ENCODE data around the gene MYH7B.

MYH7B gene

DNA sequence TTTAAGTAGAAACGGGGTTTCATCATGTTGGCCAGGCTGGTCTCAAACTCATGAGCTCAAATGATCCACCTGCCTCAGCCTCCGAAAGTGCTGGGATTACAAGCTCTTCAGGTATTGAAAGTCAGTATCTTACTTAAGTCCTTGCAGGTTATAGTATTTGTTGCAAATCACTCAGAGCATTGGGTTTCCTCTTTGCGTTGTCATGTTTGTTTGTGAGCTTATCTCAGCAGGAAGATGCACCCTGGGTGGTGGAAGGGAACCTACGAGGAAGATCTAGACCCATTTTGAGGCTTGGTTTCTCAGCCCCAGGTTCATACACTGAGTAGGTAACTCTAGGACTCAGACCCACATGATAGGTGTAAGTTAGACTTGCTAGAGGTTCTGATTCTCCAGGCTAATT is 18.6 kb downstream of the MYH7B start:
- no peak for DNase-seq (ENCODE audit: low read depth in 3 of 3, low spot score in 1 of 3)

DNA sequence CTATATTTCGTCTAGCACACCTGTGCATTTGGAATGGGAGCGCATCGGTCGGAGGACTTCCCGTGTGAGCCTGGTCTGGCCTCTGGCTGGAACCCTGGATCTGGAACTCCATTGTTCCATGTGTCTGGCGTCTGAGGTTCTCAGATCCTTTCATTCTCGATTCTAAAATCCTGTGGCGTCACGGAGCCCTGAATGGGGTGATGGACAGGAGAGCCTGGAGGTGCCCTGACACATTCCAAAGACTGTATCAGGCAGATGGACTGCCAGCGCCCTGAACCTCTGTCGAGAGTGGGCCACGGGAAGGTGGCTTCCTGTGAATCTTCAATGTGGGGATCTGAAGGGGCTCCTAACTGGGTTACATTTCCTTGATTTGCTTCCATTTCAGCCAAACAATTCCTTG is 20.6 kb downstream of the MYH7B start:
- no peak for DNase-seq (ENCODE audit: low read depth in 3 of 3, low spot score in 1 of 3)

DNA sequence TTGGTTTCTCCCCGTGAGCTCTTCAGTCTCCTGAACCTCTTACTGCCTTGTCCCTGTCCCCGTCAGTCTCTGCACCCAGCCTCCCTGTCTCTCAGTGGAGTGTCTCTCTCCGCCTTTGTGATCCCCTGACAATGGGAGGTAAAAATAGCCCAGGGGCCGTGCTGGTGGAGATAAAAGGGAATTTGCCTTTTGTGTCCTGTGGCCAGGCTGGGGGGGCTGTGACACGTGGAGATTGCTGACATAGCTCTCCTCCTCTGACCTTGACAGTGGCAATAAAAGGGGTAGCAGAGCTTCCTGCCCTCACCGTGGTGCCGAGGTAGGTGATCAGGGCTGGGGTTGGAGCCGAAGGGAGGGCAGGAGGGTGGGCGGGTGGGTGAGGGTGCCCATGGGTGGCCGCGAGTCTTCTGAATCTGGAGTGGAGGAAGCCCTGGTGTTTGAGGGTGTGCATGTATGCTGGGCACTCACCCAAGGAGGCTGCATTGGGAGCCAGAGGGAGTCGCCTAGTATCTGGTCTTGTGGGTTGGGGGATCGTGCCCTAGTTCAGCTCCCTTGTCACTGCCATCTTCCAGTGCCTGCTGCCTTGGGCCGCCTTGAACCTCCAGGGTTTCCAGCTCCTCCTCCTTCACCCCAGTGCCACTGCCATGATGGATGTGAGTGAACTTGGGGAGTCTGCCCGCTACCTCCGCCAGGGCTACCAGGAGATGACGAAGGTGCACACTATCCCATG is 21.9 kb downstream of the MYH7B start:
- no peak for DNase-seq (ENCODE audit: low read depth in 3 of 3, low spot score in 1 of 3)

DNA sequence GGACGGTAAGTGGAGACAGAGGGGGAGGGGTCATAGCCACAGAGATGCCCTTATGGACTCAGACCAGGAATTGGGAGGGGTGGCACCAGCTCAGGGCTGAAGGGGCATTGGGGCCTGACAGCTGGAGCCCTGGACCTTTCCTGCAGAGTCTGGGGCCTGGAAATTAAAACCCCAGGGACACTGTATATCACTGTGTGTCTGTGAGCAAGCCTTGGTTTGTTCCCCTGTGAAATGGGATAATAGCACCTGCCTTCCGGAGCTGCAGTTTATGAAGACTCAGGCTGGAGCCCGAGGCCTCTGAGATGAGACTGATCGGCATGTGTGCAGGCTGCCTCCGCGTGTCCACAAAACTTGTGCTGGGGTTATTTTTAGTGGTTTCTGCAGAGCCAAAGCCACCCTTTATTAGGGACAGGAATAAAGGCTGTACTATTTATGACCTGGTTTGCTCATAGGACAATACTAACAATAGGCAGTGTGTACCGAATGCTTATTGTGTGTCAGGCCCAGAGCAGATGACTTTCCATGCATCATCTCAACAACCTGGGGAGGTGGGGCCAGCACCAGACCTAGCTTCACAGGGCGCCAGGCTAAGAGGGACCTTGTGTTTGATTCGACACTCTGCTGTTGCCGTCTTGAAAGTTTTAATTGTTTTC is 22.6 kb downstream of the MYH7B start:
- DNase-seq (ENCODE audit: low read depth in 3 of 3, low spot score in 1 of 3) = no peak

DNA sequence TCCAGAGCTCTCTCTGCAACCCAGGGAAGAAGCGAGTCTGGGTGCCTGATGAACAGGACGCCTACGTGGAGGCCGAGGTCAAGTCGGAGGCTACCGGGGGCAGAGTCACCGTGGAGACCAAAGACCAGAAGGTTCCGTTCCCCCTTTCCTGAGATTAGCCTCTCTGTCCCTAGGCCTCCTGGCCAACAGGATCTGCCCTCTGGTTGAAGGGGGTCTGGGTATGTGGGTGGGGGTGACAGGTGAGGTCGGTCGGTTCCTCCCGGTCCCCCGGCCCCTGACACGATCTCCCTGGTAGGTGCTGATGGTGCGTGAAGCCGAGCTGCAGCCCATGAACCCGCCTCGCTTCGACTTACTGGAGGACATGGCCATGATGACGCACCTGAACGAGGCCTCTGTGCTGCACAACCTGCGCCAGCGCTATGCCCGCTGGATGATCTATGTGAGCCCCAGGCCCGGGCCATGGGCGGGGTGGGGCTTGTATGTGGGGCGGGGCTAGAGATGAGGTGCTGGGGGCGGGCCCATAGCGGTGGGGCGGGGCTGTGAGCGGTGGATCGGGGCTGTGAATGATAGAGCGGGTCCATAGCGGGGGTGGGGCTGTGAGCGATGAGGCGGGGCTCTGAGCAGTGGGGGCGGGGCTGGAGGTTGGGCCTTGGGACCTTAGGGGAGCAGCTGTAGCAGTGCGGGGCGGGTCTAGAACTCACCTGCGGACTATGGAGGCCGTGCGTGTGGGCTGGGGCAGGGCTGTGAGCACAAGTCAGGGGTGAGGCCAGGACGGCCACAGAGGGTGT is 23.9 kb downstream of the MYH7B start:
- no peak for DNase-seq (ENCODE audit: low read depth in 3 of 3, low spot score in 1 of 3)

DNA sequence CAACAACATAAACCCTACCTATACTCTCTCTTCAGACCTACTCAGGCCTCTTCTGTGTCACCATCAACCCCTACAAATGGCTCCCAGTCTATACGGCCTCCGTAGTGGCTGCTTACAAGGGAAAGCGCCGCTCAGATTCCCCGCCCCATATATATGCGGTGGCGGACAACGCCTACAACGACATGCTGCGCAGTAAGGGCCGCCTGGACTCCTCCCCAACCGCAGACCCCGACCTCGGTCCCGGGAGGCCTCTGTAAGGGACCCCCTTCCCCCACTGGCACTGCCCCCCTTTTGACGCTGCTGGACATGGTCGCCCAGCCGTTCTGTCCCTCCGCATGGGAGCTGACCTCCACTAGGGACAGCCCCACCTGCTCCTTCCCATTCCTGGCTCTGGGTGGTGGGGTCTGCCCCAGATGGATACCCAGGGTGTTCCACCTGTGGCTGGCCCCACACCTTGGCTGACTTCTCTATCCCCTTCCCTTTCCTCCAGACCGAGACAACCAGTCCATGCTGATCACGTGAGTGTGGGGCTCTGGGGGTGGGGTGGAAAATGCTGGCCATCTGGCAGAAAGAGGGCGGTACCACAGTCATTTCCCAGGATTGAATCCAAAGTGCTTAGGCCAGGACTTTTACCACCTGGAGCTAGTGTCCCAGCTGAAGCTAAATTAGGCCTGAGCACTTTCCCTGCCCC is 25.0 kb downstream of the MYH7B start:
- DNase-seq (ENCODE audit: low read depth in 3 of 3, low spot score in 1 of 3) = no peak

DNA sequence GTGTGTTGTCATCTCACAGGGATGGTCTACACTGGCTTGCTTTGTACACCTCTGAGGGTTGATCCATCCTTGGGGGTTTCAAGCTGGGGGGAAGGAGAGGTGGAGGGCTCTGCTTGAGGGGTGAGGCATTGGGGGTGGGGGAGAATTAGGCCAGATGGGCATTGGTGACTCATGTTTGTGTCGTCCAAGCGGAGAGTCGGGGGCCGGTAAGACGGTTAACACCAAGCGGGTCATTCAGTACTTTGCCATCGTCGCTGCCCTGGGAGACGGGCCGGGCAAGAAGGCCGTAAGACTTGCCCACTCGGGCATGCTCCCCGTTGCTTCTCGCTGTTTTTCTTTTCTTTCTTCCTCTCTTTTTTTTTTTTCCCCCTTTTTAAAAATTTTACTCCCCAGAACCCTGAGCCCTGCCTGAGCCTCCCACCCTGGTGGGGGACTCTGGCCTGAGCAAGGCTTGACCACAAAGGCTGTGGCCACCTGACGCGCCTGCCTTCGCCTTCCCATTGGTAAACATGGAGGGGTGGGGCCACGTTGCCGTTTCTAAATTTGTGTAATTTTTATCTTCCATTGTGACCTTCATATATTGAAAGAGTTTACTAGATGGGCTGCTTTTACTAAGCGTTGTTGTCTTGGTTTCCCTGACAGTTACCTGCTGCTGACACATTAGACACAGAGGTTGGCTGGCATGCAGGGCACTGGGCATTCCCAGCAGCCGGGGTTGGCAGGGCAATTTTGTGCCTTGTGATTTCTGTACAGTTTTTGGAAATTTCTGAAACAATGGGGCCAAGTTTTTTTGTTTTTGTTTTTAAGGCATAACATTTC is 26.8 kb downstream of the MYH7B start:
- DNase-seq (ENCODE audit: low read depth in 3 of 3, low spot score in 1 of 3) = no peak

DNA sequence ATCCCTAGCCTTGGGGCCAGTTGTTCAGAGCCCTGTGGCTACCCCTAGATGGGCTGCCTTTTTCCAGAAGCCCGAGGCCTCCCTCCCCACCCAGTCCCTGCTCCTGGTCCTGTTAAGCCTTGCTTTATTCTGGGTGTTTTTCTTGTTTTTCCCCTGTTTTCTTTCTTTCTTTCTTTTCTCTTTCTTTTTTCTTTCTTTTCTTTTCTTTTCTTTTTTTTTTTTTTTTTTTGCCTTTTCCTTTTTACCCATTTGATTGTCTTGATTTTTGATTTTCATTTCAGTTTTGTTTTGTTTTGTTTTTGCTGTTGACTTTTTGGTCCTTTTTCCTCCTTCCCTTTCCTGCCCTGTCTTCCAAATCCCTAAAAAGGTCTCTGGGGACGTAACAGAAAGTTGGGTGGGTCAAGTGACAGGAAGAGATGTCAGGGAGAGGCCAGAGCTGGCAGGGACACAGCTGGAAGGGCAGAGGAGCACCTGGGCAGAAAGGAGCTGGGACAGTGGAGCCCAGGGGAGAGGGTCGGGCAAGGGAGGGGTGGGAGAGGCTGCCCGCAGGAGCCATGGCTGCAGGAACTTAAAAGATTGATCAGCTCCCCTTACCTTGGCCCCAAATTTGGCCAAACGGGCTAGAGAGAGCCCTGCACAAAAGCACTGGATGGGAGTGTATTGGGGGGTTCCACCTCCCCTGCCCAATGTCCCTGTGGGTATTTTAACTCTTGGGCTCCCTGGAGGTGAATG is 27.6 kb downstream of the MYH7B start:
- DNase-seq (ENCODE audit: low read depth in 3 of 3, low spot score in 1 of 3) = no peak

DNA sequence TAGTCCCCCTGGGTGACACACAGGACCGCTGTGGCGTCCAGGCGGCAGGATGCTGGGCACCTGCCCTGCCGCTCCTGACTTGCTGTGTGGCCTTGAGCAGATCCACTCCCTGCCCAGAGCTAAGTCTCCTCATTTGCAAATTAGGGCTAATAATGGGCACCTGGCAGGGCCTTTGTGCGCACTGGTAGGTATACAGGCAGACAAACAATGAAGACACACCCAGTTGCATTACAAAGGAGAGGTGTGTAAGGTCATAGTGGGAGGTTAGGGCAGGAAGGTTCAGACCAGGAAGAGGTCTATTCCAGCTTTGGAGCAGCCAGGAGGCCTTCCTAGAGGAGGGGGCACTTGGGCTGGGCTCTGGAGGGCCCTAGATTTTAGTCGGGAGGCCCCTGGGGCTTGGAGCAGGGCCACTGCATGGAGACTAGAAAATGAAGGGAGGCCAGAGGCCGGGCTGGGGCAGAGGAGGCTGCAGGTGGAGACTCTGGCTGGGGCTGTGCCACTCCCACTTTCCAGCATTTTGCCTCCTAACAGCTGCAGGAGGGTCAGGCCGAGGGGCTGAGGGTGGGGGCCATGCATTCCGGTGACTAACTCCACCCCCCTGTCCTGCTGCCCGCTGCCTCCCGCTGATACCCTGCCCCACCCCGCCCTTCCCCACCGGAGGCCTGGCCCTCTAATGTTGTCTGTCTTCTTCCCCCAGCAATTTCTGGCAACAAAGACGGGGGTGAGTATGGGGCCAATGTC is 28.5 kb downstream of the MYH7B start:
- no peak for DNase-seq (ENCODE audit: low read depth in 3 of 3, low spot score in 1 of 3)

DNA sequence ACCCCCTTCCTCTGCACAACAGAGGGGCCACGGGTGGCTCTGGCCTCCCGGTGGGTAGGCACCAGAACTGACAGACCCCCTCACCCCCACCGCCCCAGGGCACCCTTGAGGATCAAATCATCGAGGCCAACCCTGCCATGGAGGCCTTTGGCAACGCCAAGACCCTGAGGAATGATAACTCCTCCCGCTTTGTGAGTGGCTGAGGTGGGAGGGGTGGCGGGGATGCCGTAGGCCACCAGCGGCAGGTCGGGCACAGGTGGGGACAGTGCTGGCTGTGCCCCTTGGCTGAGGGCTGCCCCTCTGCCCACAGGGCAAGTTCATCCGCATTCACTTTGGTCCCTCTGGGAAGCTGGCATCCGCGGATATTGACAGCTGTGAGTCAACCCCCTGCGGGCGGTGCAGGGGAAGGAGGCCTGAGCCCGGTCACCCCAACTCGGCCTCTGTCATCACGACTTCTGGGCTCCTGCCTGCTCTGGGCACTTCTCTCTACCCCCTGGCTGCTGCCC is 29.1 kb downstream of the MYH7B start:
- DNase-seq (ENCODE audit: low read depth in 3 of 3, low spot score in 1 of 3) = no peak

DNA sequence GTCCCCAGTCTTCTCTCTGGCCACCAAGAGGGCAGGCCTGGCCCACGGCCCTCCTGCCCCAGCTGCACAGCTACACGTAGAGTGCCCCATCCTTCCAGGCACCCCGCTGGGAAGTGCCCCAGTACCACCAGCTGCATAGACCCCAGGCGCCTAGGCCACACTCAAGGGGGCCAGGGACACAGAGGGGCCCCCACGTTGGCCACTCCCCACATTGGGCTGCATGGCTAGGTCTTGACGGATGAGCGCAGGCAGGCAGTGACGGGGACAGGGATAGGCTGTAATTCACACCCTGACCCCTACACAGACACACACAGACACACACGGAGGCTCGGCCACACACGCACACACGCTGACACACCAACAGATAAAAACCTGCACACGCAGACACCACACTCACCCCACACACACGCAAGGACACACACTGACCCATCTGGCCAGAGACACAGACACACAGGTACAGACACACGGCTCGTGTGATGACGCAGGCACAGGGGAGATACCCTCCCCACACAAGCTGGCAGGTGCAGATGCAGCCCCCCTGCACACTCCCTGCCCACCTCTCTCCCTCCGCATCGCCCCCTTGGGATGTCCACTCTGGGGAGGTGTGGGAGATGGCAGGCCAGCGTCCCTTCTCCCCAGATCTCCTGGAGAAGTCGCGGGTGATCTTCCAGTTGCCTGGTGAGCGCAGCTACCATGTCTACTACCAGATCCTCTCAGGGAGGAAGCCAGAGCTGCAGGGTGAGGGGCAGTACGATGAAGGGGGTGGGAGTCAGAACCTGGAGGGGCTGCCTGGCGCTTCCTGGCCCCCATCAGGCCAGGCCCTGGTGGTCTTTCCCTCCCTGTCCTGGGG is 30.0 kb downstream of the MYH7B start:
- no peak for DNase-seq (ENCODE audit: low read depth in 3 of 3, low spot score in 1 of 3)

DNA sequence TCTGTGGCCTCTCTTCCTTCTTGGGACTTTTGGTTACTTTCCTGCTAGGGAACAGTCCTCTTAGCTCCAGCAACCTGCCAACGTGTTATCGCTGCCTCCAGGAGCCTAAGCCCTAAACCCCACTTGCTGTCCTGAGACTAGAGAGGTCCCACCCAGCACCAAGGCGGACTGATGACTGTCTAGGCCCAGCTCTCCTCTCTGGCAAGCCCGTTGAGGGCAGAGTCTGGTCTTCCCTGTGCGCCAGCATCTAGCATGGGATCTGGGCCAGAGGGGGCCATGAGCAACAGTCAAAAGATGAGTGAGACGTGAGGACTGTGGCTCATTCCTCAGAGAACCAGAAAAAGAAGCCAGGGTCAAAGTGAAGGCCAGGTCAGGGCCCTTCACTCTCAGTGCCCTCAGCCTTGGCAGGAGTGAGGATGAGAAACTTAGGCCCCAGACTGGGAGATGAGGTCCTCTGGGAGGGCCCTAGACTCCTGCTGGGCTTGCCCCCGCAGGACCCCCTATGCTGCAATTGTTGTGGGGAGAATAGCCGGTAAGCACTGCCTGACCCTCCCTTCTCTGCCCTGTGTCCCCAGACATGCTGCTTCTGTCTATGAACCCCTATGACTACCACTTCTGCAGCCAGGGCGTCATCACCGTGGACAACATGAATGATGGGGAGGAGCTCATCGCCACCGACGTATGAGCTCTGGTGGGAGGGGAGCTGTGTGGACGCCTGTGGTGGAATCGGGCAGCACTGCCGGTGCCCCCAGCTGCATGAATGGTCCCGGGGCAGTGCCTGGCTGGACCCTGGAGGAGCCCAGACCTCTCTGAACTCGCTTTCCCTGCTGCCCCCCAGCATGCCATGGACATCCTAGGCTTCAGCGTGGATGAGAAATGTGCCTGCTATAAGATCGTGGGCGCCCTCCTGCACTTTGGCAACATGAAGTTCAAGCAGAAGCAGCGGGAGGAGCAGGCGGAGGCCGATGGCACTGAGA is 30.9 kb downstream of the MYH7B start:
- DNase-seq (ENCODE audit: low read depth in 3 of 3, low spot score in 1 of 3) = no peak

DNA sequence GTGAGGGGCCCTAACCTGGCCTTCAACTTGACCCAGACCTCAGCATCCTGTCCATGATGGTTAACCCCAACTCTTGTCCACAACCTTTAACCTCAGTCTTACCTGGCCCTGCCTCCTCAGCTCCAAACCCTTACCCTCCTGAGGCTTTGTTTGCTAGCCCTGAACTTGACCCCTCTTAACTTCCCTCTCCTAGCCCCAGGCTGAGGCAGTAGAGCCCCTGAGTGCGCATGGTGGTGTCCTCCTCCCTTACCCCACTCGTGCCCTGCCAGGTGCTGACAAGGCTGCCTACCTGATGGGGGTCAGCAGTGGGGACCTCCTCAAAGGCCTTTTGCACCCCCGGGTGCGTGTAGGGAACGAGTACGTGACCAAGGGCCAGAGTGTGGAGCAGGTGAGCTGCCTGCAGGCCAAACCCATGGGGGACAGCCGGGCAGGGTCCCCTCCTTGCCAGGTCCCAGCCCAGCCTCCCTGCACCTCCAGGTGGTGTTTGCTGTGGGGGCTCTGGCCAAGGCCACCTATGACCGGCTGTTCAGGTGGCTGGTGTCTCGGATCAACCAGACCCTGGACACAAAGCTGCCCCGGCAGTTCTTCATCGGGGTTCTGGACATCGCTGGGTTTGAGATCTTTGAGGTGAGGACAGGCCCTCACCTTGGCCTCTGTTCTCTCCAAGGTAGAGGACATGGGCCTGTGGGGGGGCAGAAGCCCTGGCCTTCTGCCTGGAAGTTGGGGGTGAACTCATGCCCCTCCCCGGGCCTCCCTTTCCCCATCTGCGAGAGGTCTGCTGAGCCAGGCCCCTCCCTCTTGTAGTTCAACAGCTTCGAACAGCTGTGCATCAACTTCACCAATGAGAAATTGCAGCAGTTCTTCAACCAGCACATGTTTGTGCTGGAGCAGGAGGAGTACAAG is 31.9 kb downstream of the MYH7B start:
- no peak for DNase-seq (ENCODE audit: low read depth in 3 of 3, low spot score in 1 of 3)

DNA sequence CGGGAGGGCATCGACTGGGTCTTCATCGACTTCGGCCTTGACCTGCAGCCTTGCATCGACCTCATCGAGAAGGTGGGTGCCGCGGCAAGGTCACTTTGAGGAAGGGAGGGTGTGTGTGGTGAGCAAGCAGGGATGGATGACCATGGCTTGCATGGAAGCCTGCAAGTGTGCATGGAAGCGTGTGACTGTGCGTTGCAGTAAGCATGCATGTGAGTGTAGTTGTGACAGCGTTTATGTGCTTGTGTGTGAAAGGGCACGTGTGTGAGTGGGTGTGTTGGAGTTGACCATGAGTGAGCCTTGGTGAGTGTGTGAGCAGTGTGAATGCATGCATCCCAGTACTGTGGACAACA is 32.5 kb downstream of the MYH7B start:
- DNase-seq (ENCODE audit: low read depth in 3 of 3, low spot score in 1 of 3) = no peak

DNA sequence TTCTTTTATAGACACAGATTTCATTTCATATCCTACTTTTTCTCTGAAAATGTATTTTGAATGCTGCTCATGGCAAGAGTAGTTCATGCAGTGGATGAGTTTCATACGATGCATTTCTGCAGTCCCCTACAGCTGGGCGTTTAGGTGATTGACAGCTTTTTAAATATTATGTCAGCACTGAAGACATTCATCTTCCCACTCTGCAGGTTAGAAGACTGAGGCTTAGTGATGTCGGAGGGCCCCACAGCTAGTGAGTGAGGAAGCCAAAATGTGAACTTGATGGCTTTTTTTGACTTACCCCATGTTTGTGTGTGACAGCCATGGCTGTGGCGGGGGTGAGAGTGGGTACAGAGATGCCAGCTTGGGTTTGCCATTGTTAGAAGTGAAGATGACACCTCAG is 33.5 kb downstream of the MYH7B start:
- DNase-seq (ENCODE audit: low read depth in 3 of 3, low spot score in 1 of 3) = no peak

DNA sequence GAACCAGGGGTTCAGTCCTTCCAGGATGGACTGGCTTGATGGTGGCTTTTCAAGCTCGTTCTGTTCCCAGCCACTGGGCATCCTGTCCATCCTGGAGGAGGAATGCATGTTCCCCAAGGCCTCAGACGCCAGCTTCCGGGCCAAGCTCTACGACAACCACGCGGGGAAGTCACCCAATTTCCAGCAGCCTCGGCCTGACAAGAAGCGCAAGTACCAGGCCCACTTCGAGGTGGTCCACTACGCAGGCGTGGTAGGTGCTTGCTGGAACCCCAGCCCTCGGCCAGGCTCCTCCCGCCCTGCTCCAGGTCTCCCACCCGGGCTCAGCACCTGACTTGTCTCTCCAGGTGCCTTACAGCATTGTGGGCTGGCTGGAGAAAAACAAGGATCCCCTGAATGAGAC is 34.0 kb downstream of the MYH7B start:
- DNase-seq (ENCODE audit: low read depth in 3 of 3, low spot score in 1 of 3) = no peak
